CD4-positive, alpha-beta T cell treated with Interleukin-15 for 1 hour (primary cell): Measurements from ENCODE around the gene CNTD1.
"Not testable (repeated sequence)": the region's sequence is repeated elsewhere in the genome, so short reads cannot be mapped to it uniquely, and the experiment has no call there.

Experiments used
- DNase-seq: peaks from one replicate; pipeline ENCODE4 v3.0.0-alpha.2; 2020

The CNTD1 gene

GRCh38 chr17:42798383-42799380 is at the start of gene CNTD1, which contains the start of gene COA3:
CNTD1 (plus strand) TSS chr17:42798861; CDS start chr17:42799068, 207 bp downstream.
COA3 (minus strand) TSS chr17:42798704; CDS start chr17:42798681, 23 bp downstream.
- peak; percentile 76 for DNase-seq

GRCh38 chr17:42748908-42749798 is 49.5 kb upstream of the CNTD1 start:
- DNase-seq = no peak

- no peak for DNase-seq
Observed at GRCh38 chr17:42750739-42751344, 47.8 kb upstream of the CNTD1 start.

GRCh38 chr17:42751628-42752027 is 47.0 kb upstream of the CNTD1 start:
- no peak for DNase-seq

GRCh38 chr17:42754782-42755181 is 43.9 kb upstream of the CNTD1 start:
- DNase-seq = no peak

- DNase-seq = peak; percentile 38
Observed at GRCh38 chr17:42759982-42760651, 38.5 kb upstream of the CNTD1 start.

- DNase-seq = no peak
Observed at GRCh38 chr17:42760652-42761581, 37.7 kb upstream of the CNTD1 start, which contains the start of gene RAMP2. RAMP2 (plus strand) TSS chr17:42761227; CDS start chr17:42761262, 35 bp downstream.

- no peak for DNase-seq
Observed at GRCh38 chr17:42761638-42762037, 37.0 kb upstream of the CNTD1 start.

GRCh38 chr17:42766124-42766523 is 32.5 kb upstream of the CNTD1 start:
- no peak for DNase-seq

- DNase-seq = no peak
Observed at GRCh38 chr17:42767512-42767911, 31.1 kb upstream of the CNTD1 start.

GRCh38 chr17:42768006-42768405 is 30.7 kb upstream of the CNTD1 start:
- DNase-seq = not testable (repeated sequence)

GRCh38 chr17:42769964-42770363 is 28.7 kb upstream of the CNTD1 start:
- not testable (repeated sequence) for DNase-seq

GRCh38 chr17:42772945-42773289 is 25.7 kb upstream of the CNTD1 start:
- no peak for DNase-seq

- peak; percentile 78 for DNase-seq
Observed at GRCh38 chr17:42773290-42774035, 25.2 kb upstream of the CNTD1 start, which contains the start of gene VPS25. VPS25 (plus strand) TSS chr17:42773449; CDS start chr17:42773476, 27 bp downstream.

GRCh38 chr17:42774066-42774745 is 24.5 kb upstream of the CNTD1 start:
- no peak for DNase-seq

GRCh38 chr17:42775534-42776098 is 23.0 kb upstream of the CNTD1 start:
- DNase-seq = no peak

GRCh38 chr17:42778570-42778969 is 20.1 kb upstream of the CNTD1 start:
- no peak for DNase-seq

GRCh38 chr17:42779304-42779935 is 19.2 kb upstream of the CNTD1 start:
- DNase-seq = no peak
